K562 treated with DMSO at 1 percent for 12 hours (cell line): ENCODE data around the gene CRYGS. TPM values are rescaled to one million over a fixed set of nuclear protein-coding genes. Genes with fewer than 3 reads are reported as not detected.

Source experiments
- total RNA-seq: library from RNA; unstranded; fragments of 300-600 nt; gene quantifications from 2 replicates; pipeline ENCODE4 v1.2.3, GENCODE V29; 2022; ENCODE audit not compliant: insufficient read depth

The CRYGS gene
- total RNA-seq = 2.5 and 3.3 TPM in 2 replicates

DNA sequence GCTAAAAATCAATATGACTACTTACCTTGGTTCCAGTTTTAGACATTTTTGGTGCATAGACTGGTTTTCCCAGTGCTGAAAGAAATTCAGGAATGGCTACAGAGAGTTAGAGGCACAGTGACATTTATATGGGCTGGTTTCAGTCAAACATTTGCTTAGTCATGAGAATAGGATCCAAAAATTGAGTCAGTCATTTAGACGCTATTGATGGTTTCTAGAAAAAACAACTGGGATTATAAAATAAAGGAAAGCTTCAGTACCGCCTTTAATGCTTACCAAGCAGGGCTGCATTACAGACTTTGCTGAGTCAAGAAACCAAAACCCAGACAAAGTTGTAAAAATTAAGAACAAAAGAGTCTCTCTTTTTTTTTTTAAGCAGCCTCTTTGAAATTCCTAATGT, at the start of gene CRYGS:
Gene CRYGS (minus strand): TSS at position 100 of the 400 bp plus-strand sequence. CDS start 54 bp downstream, at position 46.

DNA sequence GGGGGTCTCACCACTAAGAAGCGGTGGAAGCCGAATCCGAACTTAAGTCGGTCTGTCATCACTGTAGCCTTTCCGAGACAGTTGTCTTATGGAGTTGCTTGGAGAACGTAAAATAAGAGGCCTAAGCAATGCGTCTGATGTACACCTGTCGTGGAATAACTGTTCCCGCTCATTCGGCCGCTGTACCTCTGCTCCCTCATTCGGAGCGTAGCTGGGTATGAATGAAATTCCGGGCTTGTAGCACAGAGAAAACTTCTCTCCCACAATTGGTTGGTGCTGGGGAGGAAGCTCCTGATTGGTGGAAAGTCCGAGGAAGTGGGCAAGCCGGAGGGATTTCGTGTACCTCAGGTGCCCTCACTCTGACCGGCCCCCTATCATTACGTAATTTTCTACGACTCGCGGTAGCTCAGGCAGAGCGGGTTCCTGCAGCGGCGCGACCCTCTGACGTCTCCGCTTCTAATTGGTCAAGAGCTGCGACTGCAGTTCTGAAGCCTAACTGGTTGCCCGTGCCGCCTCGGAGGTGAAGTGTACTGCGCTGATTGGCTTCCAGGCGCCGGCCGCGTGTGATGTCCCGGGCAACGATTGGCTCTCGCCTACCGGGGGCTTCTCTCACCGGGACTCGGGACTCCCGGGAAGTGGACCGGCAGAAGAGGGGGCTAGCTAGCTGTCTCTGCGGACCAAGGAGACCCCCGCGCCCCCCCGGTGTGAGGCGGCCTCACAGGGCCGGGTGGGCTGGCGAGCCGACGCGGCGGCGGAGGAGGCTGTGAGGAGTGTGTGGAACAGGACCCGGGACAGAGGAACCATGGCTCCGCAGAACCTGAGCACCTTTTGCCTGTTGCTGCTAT, 26.1 kb upstream of the CRYGS start, which contains the start of gene DNAJB11:
Gene DNAJB11 (plus strand): TSS at position 625 of the 845 bp plus-strand sequence. CDS start 178 bp downstream, at position 803.

DNA sequence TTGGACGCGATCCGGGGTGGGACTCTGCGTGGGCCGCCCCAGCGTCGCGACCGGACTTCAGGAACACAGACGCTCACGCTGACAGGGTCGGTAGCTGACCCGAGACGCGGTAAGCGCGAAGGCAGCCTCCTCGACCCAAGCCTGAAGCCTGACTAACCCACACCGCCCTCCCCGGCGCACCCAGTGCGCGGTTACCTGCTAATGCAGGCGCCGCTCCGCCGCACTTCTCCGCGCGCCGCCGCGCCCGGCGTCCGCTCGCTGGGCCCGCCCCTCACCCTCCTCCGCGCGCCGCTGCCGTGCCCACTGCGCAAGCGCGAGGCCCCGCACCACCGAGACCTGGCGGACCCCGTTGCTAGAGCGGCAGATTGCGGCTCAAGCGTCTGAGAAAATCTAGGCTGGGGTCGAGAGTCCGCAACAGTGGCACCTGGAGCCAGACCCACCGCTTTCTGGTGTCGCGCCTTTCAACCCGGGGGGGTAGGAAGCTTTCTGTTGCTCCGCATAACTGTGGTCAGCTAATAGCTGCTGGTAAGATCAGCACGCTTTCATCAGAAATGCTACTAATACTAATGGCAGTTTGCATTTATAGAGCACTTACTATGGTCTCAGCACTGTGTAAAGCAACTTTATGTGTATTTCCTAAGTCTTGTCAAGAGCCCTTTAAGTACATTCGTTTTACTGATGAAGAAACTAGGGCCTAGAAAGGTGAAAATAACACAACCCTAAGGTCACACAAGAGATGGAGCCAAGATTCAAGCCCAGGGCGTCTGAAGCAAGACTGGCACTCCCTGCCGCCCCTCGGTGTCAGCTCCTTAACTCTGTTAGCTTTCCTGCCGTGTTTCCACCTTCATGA, 23.1 kb upstream of the CRYGS start, which contains the start of gene TBCCD1:
Gene TBCCD1 (minus strand): TSS at position 268 of the 850 bp plus-strand sequence. CDS start 3,010 bp downstream, outside the sequence.

Other genes with a start within 250 kb of the CRYGS start
- gene DGKG, start 182.1 kb downstream of the CRYGS start, total RNA-seq = not detected in 2 replicates
- 7.3 and 17.2 TPM in 2 replicates for gene TBCCD1, start 23.0 kb upstream of the CRYGS start, total RNA-seq
- 49.8 and 104 TPM in 2 replicates for gene DNAJB11, start 26.3 kb upstream of the CRYGS start, total RNA-seq
- gene AHSG, start 68.7 kb upstream of the CRYGS start, total RNA-seq = not detected in 2 replicates
- gene FETUB, start 96.0 kb upstream of the CRYGS start, total RNA-seq = not detected in 2 replicates
- gene HRG, start 121.6 kb upstream of the CRYGS start, total RNA-seq = not detected in 2 replicates
- not detected in 2 replicates for gene KNG1, start 173.0 kb upstream of the CRYGS start, total RNA-seq
- 136 and 219 TPM in 2 replicates for gene EIF4A2, start 239.2 kb upstream of the CRYGS start, total RNA-seq